GM18526 (cell line): Measurements from ENCODE around the gene TFPT.

ENCODE experiments used
- POLR2A ChIP-seq: IDR thresholded peaks from 3 replicates; pipeline ENCODE4 v1.6.1; 2011; ENCODE audit not compliant: insufficient read length; ENCODE audit errors: extremely low read depth

The TFPT gene, protein sequence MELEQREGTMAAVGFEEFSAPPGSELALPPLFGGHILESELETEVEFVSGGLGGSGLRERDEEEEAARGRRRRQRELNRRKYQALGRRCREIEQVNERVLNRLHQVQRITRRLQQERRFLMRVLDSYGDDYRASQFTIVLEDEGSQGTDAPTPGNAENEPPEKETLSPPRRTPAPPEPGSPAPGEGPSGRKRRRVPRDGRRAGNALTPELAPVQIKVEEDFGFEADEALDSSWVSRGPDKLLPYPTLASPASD

DNA sequence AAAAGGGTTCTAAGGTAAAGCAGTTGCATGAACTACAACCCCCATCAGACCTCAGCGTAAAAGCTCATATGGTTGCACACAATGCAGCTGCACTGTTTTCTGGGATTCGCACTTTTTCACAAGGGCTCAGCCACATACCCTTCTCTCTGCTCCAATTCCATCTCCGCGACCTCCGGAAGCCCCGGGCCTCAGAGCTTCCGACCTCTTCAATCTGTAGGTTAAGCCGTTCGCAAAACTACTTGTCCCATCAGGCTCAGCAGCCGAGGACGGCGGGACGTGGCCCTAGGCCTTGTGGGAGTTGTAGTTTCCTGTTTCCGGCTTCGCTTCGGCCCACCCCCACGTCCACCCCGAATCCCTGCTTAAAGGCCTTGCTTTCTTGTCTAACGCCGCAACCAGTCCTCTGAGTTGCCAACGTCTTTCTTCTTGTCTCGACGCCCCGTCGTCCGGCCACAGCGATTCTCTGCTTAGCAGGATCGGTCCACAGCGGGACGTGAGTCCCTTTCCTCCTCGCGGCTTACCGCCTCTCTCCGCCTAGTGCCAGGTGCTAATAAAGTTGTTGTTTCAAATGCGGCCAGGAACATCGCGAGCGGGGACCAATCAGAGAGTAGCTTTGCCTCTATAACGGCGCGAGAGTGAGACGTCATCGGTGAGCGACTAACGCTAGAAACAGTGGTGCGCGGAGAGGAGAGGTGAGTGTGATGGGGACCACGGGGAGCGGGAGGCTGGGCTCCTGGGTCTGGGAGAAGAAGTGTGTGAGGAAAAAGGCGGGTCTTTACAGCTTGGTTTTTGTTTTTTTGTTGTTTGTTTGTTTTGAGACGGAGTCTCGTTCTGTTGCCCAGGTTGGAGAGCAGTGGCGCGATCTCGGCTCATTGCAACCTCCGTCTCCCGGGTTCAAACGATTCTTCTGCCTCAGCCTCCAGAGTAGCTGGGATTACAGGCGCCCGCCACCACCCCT is at the start of gene TFPT, which contains the start of gene PRPF31:
TFPT (minus strand) TSS at position 549 of the 955 bp plus-strand sequence; CDS start at position 161, 388 bp downstream.
PRPF31 (plus strand) TSS at position 646 of the 955 bp plus-strand sequence. CDS start 2,525 bp downstream, outside the sequence.
- TF ChIP-seq POLR2A: peak; percentile 74

DNA sequence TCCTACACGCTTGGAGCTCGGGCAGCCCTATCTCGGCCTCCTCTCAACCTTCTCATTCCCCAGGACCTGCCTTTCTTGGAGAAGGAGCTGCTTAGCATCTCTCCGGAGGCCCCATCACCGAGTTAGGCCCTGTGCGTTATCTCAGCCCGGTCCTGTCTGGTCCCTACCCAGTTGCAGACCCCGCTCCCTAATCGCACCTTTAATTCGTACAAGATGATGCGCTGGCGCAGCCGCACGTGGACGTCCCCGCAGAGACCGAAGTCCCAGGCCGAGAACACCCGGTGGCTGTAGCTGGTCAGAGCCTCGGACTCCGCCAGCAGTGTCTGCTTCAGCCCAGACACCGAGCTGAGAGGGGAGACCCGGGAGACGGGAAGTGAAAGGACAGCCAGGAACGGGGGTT is 49.8 kb upstream of the TFPT start:
- TF ChIP-seq POLR2A: no peak

DNA sequence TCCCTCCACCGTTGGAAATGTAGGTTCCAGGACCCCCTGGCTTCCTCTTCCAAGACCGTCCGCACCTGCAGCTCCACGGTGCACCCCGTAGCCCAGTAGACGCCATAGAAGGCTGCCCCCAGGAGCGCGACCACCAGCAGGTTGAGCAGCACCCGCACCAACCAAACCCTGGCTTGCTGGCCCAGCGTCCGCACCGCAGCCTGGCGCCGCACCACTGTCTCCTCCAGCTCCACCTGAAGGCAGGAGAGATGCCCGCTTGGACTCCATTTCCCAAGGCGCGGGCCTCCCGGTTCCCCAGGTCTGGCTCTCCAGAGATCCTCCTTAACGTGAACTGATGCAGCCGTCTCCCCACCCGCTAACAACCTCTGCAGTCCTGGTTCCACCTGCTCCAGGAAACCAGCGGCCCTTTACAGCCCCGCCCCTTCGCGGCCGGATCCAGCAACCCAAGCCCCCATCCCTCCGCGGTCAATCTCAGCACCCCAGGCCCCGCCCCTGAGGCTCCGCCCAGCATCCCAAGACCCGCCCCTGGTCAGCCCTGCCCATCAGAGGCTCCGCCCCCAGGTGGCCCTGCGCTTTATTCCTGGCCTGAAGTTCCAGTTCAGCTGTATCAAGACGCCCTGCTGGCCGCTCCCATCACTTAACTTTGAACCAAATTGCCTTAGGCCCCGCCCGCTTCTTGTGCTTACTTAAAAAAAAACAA is 49.1 kb upstream of the TFPT start:
- TF ChIP-seq POLR2A: no peak

DNA sequence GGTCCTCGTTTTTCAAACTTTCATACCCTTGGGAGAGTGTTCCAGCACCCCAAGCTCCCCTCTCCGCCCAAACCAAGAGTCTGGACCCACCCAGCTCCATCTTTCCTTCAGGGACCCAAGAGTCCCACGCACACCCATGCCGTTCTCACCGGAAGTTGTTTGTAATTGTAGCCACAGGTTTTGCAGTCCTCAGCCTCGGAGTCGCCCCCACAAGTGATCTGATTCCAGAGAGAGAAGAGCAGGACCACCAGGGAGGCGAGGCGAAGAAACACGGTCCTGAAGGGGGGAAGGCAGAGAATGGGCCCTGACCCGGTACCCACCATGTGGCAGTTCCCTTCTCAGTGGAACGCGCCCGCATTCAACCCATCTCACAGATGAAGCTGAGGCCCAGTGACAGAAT is 47.4 kb upstream of the TFPT start:
- TF ChIP-seq POLR2A: no peak

DNA sequence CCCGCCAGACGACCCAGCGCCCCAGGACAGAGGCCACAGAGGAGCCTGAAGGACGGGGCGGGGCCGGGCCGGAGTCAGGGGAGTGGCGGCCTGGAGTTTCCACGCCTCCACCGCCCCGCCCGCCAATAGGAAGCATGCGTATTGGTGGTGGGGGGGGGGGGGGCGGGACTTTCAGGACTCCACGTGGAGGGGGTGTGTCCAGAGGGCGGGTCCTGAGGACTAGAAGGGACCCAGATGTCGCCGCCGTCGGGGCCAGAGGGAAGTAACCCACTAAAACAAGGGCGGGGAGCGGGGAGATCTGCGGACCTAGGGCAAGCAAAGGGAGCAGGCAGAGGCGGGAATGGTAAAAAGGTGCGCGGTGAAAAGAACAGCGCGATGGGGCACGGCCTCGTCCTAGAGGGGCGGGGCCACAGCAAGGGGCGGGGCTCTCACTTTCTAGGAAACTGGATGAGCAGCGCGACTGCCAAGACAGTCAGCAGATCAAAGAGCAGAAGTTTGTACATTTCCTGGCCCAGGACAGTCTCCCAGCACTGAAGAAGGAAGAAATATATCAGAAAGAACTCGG is 46.9 kb upstream of the TFPT start:
- TF ChIP-seq POLR2A: no peak

DNA sequence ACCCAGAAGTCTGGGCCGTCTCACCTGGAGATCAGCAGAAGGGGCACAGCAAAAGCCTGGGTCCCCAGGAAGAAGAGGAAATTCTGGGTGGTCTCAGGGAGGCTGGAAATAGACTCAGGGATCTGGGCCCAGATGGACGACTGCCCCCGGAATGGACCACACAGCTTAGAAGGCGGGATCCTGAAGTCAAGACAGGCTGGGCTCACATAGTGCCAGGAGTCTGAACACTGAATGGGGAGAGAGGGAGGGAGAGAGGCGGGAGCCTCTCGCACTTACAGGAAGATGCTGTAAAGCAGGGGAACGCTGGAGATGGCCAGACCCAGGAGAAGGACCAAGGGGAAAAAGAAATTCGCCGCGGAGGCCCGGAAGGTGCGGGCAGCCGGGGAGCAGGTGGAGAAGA is 45.4 kb upstream of the TFPT start:
- no peak for TF ChIP-seq POLR2A

DNA sequence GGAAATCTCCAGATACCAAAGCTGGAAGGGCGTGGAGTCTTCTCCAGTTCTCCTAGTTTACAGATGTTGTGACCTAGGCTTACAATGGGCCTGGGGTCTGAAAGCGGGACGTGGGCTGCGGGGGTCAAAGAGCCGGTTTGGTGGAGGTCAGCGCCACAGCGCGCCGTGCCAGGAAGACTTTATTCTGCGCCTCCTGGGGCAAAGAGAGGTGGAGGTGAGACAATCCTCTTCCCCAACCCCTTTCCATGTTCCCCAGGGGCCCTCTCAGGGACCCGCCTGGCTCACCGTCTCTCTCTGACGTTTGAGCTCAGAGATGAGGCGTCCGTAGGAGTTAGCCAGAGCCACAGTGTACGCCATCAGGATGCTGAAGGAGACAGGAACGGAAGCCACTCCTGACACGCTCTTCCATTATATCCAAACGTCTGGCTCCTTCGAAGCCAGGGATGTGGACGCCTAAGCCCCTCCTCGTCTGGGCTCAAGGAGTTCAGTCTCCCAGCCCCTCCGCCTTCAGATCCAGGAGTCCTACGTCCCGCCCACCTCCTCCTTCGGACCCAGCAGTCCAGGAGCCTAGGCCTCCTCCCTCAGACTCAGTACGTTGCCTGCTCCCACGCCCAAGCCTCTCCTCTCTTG is 44.8 kb upstream of the TFPT start:
- TF ChIP-seq POLR2A: no peak

DNA sequence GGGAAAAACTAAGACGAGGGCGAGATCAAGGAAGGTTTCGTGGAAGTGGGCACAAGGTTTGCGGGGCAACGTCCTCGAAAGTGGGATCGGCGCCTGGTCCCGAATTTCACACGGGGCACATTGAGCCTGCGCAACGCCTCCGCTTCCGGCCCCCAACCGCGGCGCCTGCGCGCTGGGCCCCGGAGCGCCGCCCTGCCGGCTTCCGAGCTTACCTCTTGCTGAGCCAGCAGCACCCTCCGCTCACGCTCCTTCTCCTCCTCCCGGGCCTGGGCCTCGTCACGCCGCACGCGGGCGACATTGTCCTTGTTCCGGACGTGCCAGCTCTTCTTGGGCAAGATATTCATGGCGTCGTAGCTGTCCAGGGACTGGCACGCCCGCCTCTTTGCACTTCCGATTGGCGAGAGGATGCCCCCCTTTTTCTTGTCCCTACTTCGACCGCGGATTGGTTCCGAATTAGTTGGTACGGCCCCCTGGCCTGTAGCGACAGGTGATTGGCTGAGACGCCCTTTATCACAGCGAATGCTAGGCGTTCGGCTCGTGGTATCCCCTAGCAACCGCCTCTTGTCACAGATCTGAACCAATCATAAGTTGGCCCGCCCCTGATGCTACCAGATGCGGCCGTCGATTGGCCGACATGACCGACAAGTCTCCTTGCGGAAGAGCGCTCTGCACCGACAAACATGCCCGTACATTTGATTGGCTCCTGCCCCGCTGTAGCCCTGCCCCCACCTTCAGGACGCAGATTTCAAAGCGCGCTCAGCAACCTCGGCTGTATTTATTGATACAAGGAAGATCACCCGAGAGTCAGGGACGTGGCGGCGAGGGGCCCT is 44.1 kb upstream of the TFPT start, which contains the start of gene LENG1:
LENG1 (minus strand) TSS at position 370 of the 830 bp plus-strand sequence; CDS start at position 344, 26 bp downstream.
- TF ChIP-seq POLR2A: peak; percentile 79

DNA sequence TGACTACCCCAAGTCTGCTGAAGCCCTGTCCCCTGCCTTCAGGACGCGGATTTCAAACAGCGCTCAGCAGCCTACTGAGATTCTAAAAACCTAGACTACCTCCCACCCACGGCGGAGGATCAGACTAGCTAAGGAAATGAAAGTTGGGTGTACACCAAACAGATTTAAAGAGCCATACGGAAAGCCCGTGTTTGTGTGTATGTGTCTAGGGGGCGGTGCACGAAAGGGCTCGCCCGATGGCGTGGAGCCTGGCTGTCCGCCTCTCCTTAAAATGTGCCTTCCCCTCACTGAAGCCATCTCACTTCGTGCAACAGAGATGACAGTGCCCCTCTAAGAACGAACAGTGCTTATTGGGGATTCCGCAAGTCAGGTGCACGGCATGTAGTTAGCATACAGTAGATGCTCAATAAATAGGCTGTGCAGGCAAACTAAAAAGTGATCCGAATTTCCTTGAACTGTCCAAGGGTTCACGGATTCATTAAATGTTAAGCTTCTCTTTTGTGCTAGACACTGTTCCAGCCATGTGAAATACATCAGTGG is 43.4 kb upstream of the TFPT start:
- TF ChIP-seq POLR2A: no peak

DNA sequence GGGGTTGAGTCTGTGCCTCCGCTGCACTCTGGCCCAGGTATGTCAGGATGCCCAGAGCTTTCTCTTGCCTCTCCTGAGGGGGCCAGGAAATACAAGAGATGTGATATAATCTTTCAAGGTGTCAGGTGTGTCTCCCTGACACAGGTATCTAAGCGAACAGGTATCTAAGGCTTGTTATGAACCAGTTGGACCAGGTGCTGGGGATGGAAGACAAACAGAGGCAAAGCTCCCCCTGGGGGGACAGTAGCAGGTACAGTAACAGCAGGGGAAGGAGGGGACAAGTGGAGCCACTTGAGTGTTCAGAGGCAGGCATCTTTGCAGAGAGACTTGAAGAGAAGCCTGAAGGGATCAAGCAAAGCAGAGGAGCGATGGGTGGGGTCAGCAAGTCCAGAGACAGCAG is 41.5 kb upstream of the TFPT start:
- no peak for TF ChIP-seq POLR2A

DNA sequence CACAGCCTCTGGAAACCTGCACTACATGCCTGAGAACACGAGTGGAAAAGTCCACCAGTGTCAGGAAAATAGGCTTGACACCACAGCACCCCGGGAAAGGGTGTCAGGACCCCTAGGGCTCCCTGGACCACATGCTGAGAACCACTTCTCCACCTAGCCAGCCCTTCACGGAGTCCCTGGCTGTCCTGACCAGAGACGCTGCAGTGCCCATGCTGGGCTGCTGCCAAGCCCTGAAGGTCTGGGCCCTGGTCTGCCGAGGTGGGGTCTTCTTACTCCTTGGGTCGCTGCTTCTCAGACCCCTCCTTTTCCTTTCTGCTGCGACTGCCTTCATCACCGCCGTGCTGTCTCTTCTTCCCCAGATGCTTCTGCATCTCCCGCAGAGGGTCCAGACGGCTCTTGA is 41.0 kb upstream of the TFPT start:
- no peak for TF ChIP-seq POLR2A

DNA sequence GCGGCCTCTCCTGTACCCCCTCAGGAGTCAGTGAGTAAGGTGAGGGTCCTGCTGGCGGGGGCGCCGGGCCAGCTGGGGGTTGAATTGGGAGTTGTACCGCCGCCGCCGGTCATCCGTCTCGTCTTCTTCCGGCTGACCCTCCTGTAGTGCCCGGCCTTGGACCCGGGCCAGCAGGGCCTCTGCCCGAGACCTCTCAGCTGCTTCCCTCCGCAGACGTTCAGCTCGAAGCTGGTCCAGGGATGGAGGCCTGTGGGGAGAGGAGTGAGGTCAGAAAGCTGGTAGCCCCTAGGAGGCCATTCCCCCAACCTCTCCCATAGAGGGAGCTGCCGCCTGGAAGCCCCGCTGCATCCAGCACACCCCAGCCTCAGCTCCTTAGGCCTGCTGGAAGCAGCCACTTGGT is 40.2 kb upstream of the TFPT start:
- no peak for TF ChIP-seq POLR2A

DNA sequence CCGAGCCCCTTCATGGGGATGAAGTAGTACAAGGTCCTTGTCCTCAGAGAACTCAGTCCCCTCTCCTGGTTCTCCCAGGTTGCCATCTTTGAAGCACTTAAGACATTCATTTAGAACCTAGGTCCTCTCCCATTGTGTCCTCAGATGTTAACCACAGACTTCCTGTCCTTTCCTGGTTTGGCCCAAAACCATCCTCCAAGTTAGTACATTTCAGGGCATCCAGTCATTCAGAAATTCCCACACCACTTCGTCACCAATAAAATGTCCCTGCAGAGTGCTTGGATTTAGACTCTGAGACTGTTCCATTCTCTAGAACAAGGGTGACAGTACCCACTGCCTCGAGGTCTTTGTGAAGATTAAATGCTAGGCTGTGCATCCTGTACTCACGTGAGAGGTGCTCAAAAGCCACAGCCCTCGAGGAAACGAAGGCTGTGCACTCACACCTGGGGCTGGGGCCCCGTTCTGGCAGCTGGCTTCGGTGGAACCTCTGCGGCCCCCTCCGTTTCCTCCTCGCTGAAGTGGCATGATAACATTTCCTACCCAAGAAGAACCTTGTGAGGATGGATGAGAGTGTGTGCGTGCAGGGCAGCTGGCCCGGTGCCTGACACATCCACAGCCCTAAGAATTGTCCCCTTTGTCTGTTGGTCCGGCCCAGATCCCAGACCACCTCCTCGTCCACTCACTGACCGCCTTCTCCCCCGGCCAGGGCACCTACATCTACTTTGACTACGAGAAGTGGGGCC is 39.3 kb upstream of the TFPT start:
- no peak for TF ChIP-seq POLR2A

DNA sequence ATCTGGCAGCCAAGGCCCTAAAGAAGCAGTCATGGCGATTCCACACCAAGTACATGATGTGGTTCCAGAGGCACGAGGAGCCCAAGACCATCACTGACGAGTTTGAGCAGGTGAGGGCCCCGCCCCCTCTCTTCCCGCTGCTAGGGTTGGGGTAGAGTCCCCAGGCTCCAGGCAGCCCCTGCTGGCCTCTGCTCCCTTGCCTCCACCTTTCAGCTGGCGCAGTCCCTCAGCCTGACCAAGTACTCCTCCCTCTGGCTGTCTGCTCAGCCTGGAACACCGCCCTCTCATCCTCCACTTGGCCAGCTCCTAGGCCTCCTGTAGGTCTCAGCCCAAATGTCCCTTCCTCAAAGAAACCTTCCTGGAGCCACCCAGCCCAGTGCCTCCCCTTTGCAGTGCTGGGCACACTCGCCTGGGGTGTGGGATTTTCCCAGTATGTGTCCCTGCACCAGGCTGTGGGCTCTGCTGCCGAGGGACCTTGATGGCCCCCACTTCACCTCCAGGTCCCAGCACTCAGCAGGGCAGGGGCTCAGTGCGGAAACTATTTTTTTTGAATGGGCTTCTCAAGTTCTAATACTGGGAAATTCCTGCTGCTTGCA is 38.4 kb upstream of the TFPT start:
- no peak for TF ChIP-seq POLR2A
